Smooth muscle cell (in vitro differentiated cells): ENCODE results near the gene DHX16. TPM values are rescaled to one million over a fixed set of nuclear protein-coding genes. Genes with fewer than 3 reads are reported as not detected.

Source experiments
- DNase-seq: peaks from one replicate; lab custom pipeline; 2025; ENCODE audit not compliant: unreplicated experiment; lab: John Stamatoyannopoulos, UW
- H2AFZ ChIP-seq: fragments of 200-600 bp; sonication (generic); 2 replicates; pipeline ENCODE4 v1.6.0; 2016; ENCODE audit warnings: antibody characterized with exemption, low read depth, mild to moderate bottlenecking
- H3F3A ChIP-seq: fragments of 200-600 bp; sonication (generic); 2 replicates; pipeline ENCODE4 v1.6.0; 2017; ENCODE audit warnings: antibody characterized with exemption, low read depth
- H3K27ac ChIP-seq: fragments of 200-600 bp; sonication (generic); 2 replicates; pipeline ENCODE4 v1.5.1; 2016; ENCODE audit warnings: low read depth, mild to moderate bottlenecking
- H3K27me3 ChIP-seq: fragments of 200-600 bp; sonication (generic); 2 replicates; pipeline ENCODE4 v1.6.1; 2016; ENCODE audit warnings: low read depth, mild to moderate bottlenecking
- H3K36me3 ChIP-seq: fragments of 200-600 bp; sonication (generic); 2 replicates; pipeline ENCODE4 v1.5.1; 2016; ENCODE audit warnings: low read depth
- H3K4me1 ChIP-seq: fragments of 200-600 bp; sonication (generic); 2 replicates; pipeline ENCODE4 v1.5.1; 2016; ENCODE audit warnings: low read depth
- H3K4me2 ChIP-seq: fragments of 200-600 bp; sonication (generic); 2 replicates; pipeline ENCODE4 v1.6.0; 2016; ENCODE audit warnings: mild to moderate bottlenecking
- H3K4me3 ChIP-seq: fragments of 200-600 bp; sonication (generic); 2 replicates; pipeline ENCODE4 v1.5.1; 2016; ENCODE audit warnings: mild to moderate bottlenecking
- H3K79me2 ChIP-seq: fragments of 200-600 bp; sonication (generic); 2 replicates; pipeline ENCODE4 v1.6.0; 2016; ENCODE audit warnings: low read depth, mild to moderate bottlenecking
- H3K9ac ChIP-seq: fragments of 200-600 bp; sonication (generic); 2 replicates; pipeline ENCODE4 v1.6.0; 2016; ENCODE audit warnings: low read depth
- H3K9me3 ChIP-seq: fragments of 200-600 bp; sonication (generic); replicated peaks from 2 replicates; pipeline ENCODE4 v1.5.1; 2016; ENCODE audit warnings: low read depth
- H4K20me1 ChIP-seq: fragments of 200-600 bp; sonication (generic); 2 replicates; pipeline ENCODE4 v1.6.0; 2016; ENCODE audit warnings: low read depth
- WGBS: methylation state at CpG from one replicate; pipeline ENCODE4 v1.1.7; 2016; ENCODE audit warnings: low lambda C conversion rate; 5-methylcytosine and 5-hydroxymethylcytosine counted together
- polyA plus RNA-seq: library from polyadenylated mRNA; unstranded; fragments of >200 nt; fragmentation: Nextera tagmentation; extraction: Ambion mirVana; gene quantifications from 2 replicates; pipeline ENCODE4 v1.2.1, GENCODE V29; 2016
- total RNA-seq: library from RNA; depleted of rRNA; stranded (reverse); fragments of >200 nt; gene quantifications from 2 replicates; pipeline ENCODE4 v1.2.3, GENCODE V29; 2014
- TF ChIP-seq, protein P1 (sequence below): fragments of 200-600 bp; sonication (generic); IDR thresholded peaks from 2 replicates; pipeline ENCODE4 v1.5.1; 2017; ENCODE audit warnings: borderline replicate concordance, mild to moderate bottlenecking, antibody characterized with exemption; ENCODE audit not compliant: insufficient read depth, poor library complexity, severe bottlenecking

The DHX16 gene
- total and polyA plus RNA-seq, 2 experiments from 2014 or later, result 12.4 to 23.5 TPM

GRCh38 chr6:30705620-30706019, 32.8 kb upstream of the DHX16 start:
- no peak overlapping the region for H3K9ac ChIP-seq
- no peaks in the 10 kb centered on the region for H3K4me1 ChIP-seq
- H3F3A ChIP-seq, result no peaks in the 10 kb centered on the region
- no peak overlapping the region for H3K4me3 ChIP-seq
- no peaks in the 10 kb centered on the region for H3K79me2 ChIP-seq
- no peaks in the 10 kb centered on the region for H4K20me1 ChIP-seq
- H3K9me3 ChIP-seq, result no peaks in the 10 kb centered on the region
- H3K36me3 ChIP-seq, result no peaks in the 10 kb centered on the region
- H3K27ac ChIP-seq, result no peak overlapping the region
- H2AFZ ChIP-seq, result no peak overlapping the region
- H3K27me3 ChIP-seq, result no peaks in the 10 kb centered on the region
- H3K4me2 ChIP-seq, result no peak overlapping the region
- TF ChIP-seq, protein P1, sequence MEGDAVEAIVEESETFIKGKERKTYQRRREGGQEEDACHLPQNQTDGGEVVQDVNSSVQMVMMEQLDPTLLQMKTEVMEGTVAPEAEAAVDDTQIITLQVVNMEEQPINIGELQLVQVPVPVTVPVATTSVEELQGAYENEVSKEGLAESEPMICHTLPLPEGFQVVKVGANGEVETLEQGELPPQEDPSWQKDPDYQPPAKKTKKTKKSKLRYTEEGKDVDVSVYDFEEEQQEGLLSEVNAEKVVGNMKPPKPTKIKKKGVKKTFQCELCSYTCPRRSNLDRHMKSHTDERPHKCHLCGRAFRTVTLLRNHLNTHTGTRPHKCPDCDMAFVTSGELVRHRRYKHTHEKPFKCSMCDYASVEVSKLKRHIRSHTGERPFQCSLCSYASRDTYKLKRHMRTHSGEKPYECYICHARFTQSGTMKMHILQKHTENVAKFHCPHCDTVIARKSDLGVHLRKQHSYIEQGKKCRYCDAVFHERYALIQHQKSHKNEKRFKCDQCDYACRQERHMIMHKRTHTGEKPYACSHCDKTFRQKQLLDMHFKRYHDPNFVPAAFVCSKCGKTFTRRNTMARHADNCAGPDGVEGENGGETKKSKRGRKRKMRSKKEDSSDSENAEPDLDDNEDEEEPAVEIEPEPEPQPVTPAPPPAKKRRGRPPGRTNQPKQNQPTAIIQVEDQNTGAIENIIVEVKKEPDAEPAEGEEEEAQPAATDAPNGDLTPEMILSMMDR, result no peak
- WGBS, result 100% methylated on average over 4 of the region's 4 CpGs
- DNase-seq, result no peak

DNA sequence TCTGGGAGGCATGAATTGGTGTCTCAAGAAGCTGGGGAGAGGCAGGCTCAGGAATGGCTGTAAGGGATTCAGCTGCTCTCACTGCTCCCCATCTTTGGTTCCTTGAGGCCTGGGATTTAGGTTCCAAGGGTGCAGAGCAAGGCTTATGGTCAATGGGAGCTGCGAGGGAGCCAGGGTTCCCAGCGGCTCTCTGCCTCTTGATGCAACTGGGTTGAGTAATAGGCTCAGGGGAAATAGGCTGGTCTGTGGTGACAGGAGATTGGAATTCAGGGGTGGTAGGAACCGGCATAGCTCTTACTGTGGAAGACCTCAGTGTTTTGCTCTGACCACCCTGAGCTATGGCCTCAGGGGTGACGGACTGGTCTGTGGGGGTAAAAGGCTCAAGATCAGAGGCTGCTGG, 31.0 kb upstream of the DHX16 start:
- TF ChIP-seq, protein P1, result no peak
- Histone ChIP-seq H3K9ac (no peak overlapping the region), H3K4me2 (no peak overlapping the region), H3K4me3 (no peak overlapping the region), H4K20me1 (no peaks in the 10 kb centered on the region), H3K36me3 (no peaks in the 10 kb centered on the region), H3K4me1 (no peaks in the 10 kb centered on the region), H3K27me3 (no peaks in the 10 kb centered on the region), H3K79me2 (no peaks in the 10 kb centered on the region), H3F3A (no peaks in the 10 kb centered on the region), H2AFZ (no peak overlapping the region), H3K9me3 (no peaks in the 10 kb centered on the region), H3K27ac (no peak overlapping the region)
- 91% methylated on average over 4 of the region's 4 CpGs for WGBS
- no peak for DNase-seq

DNA sequence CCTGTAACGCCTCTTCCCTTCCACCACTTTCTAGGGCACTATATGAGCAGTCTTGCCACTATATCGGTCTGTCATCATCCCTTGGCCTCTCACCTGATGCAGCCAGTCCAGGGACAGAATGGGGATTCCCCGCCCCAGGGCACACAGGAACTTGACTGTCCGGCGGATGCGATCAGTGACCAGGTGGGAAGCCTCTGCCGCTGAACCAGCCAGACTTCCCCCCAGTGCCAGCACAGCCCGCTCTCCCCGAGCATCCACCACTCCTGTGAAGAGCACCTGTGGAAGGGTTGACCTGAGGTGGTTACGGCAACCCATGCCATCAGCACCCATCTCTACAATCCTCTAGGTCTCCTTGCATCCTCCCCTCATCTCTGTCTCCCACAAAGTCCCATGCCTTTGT, 30.2 kb upstream of the DHX16 start:
- H3K9me3 ChIP-seq, result no peaks in the 10 kb centered on the region
- TF ChIP-seq, protein P1, result no peak
- H3K79me2 ChIP-seq, result no peaks in the 10 kb centered on the region
- WGBS, result 98% methylated on average over 10 of the region's 10 CpGs
- H3K27me3 ChIP-seq, result no peaks in the 10 kb centered on the region
- H3K4me2 ChIP-seq, result no peak overlapping the region
- H4K20me1 ChIP-seq, result no peaks in the 10 kb centered on the region
- no peaks in the 10 kb centered on the region for H3K4me1 ChIP-seq
- DNase-seq, result no peak
- no peak overlapping the region for H3K27ac ChIP-seq
- H2AFZ ChIP-seq, result no peak overlapping the region
- H3F3A ChIP-seq, result no peaks in the 10 kb centered on the region
- H3K36me3 ChIP-seq, result no peaks in the 10 kb centered on the region
- H3K4me3 ChIP-seq, result no peak overlapping the region
- no peak overlapping the region for H3K9ac ChIP-seq

- TF ChIP-seq, protein P1, result no peak
- Histone ChIP-seq H3K27ac (no peak overlapping the region), H4K20me1 (no peaks in the 10 kb centered on the region), H3K9ac (no peak overlapping the region), H3K4me1 (no peaks in the 10 kb centered on the region), H3K4me2 (no peak overlapping the region), H3F3A (no peaks in the 10 kb centered on the region), H2AFZ (no peak overlapping the region), H3K9me3 (no peaks in the 10 kb centered on the region), H3K79me2 (no peaks in the 10 kb centered on the region), H3K4me3 (no peak overlapping the region), H3K36me3 (no peaks in the 10 kb centered on the region), H3K27me3 (no peaks in the 10 kb centered on the region)
- 83% methylated on average over 4 of the region's 4 CpGs for WGBS
- DNase-seq, result no peak
These were observed 27.5 kb upstream of the DHX16 start for GRCh38 chr6:30700340-30700739.
